WTC11 (cell line): ENCODE data around the gene MKNK2. TPM values are rescaled to one million over a fixed set of nuclear protein-coding genes. Genes with fewer than 3 reads are reported as not detected.

Experiments used
- ATAC-seq: fragments of 200-7000 bp; cut with Tn5 transposase; 2 replicates; pipeline ENCODE4 v1.10.0; 2021; ENCODE audit warnings: mild to moderate bottlenecking, moderate library complexity
- CTCF ChIA-PET: fragments of 300-600 bp; sonication (Branson Sonifier 250); formaldehyde crosslinking; loops from one replicate; lab custom pipeline; 2021; ENCODE audit warnings: antibody characterized with exemption; lab: Charles Lee
- POLR2A ChIA-PET: fragments of 350-600 bp; sonication (Branson Sonifier 250); formaldehyde crosslinking; loops from one replicate; lab custom pipeline; 2021; ENCODE audit warnings: antibody characterized with exemption; lab: Charles Lee
- DNase-seq: peaks from one replicate; pipeline ENCODE4 v3.0.0; 2021; ENCODE audit warnings: low spot score
- H3K27ac Mint-ChIP-seq: 2 replicates; pipeline ENCODE4 v1.8.0; 2021; ENCODE audit warnings: mixed read lengths
- H3K27me3 Mint-ChIP-seq: 2 replicates; pipeline ENCODE4 v1.8.0; 2021; ENCODE audit warnings: low read depth, mild to moderate bottlenecking, moderate library complexity, mixed read lengths
- H3K36me3 Mint-ChIP-seq: 2 replicates; pipeline ENCODE4 v1.8.0; 2021; ENCODE audit warnings: mixed read lengths
- H3K4me1 Mint-ChIP-seq: 2 replicates; pipeline ENCODE4 v1.8.0; 2022; ENCODE audit warnings: mixed read lengths
- H3K4me3 Mint-ChIP-seq: 2 replicates; pipeline ENCODE4 v1.8.0; 2021; ENCODE audit warnings: mild to moderate bottlenecking, moderate library complexity, mixed read lengths
- H3K9me3 Mint-ChIP-seq: 2 replicates; pipeline ENCODE4 v1.8.0; 2021; ENCODE audit warnings: mixed read lengths
- ATF1 ChIP-seq: sonication (generic); formaldehyde crosslinking; IDR thresholded peaks from 2 replicates; pipeline ENCODE4 v1.8.1; 2023; ENCODE audit warnings: mild to moderate bottlenecking, moderate library complexity, missing genetic modification reagents
- CBFB ChIP-seq: sonication (generic); formaldehyde crosslinking; IDR thresholded peaks from 2 replicates; pipeline ENCODE4 v1.8.1; 2022; ENCODE audit warnings: mild to moderate bottlenecking, low read depth, missing genetic modification reagents
- ELF4 ChIP-seq: sonication (generic); formaldehyde crosslinking; IDR thresholded peaks from 2 replicates; pipeline ENCODE4 v1.8.1; 2022; ENCODE audit warnings: low read depth, mild to moderate bottlenecking, moderate library complexity, missing genetic modification reagents
- FOXJ3 ChIP-seq: sonication (generic); formaldehyde crosslinking; IDR thresholded peaks from 2 replicates; pipeline ENCODE4 v1.9.0; 2021; ENCODE audit warnings: missing genetic modification reagents, mild to moderate bottlenecking, borderline replicate concordance
- FOXP1 ChIP-seq: sonication (generic); formaldehyde crosslinking; IDR thresholded peaks from 2 replicates; pipeline ENCODE4 v1.8.0; 2022; ENCODE audit warnings: missing genetic modification reagents, mild to moderate bottlenecking, moderate library complexity, borderline replicate concordance
- KAT7 ChIP-seq: sonication (generic); formaldehyde crosslinking; IDR thresholded peaks from 2 replicates; pipeline ENCODE4 v1.8.1; 2023; ENCODE audit warnings: missing genetic modification reagents, mild to moderate bottlenecking, borderline replicate concordance
- MXD4 ChIP-seq: fragments of 250-450 bp; sonication (Bioruptor Pico); IDR thresholded peaks from 2 replicates; pipeline ENCODE4 v1.8.0; 2021; ENCODE audit warnings: mild to moderate bottlenecking, moderate library complexity, borderline replicate concordance
- PREB ChIP-seq: sonication (generic); formaldehyde crosslinking; IDR thresholded peaks from 2 replicates; pipeline ENCODE4 v1.8.1; 2022; ENCODE audit warnings: mild to moderate bottlenecking, missing genetic modification reagents, moderate library complexity, borderline replicate concordance
- SMAD4 ChIP-seq: sonication (generic); formaldehyde crosslinking; IDR thresholded peaks from 2 replicates; pipeline ENCODE4 v1.8.0; 2022; ENCODE audit warnings: mild to moderate bottlenecking, missing genetic modification reagents
- TCF7 ChIP-seq: sonication (generic); formaldehyde crosslinking; IDR thresholded peaks from 2 replicates; pipeline ENCODE4 v1.8.0; 2022; ENCODE audit warnings: mild to moderate bottlenecking, low read depth, missing genetic modification reagents, moderate library complexity
- USF1 ChIP-seq: sonication (generic); formaldehyde crosslinking; IDR thresholded peaks from 2 replicates; pipeline ENCODE4 v1.8.0; 2022; ENCODE audit warnings: mild to moderate bottlenecking, missing genetic modification reagents
- ZMAT4 ChIP-seq: fragments of 250-450 bp; sonication (Bioruptor Pico); IDR thresholded peaks from 2 replicates; pipeline ENCODE4 v1.9.0; 2021; ENCODE audit warnings: mild to moderate bottlenecking
- ZNF416 ChIP-seq: fragments of 250-450 bp; sonication (Bioruptor Pico); IDR thresholded peaks from 2 replicates; pipeline ENCODE4 v1.9.0; 2021; ENCODE audit warnings: mild to moderate bottlenecking, inconsistent platforms
- ZNF423 ChIP-seq: fragments of 250-450 bp; sonication (Bioruptor Pico); IDR thresholded peaks from 2 replicates; pipeline ENCODE4 v2.1.2; 2022; ENCODE audit warnings: mild to moderate bottlenecking, moderate library complexity
- total RNA-seq: library from RNA; stranded (reverse); gene quantifications from 3 replicates; pipeline ENCODE4 v1.2.3, GENCODE V29; 2021
- TF ChIP-seq, protein P1 (sequence below): sonication (generic); formaldehyde crosslinking; IDR thresholded peaks from 2 replicates; pipeline ENCODE4 v1.8.1; 2022; ENCODE audit warnings: missing genetic modification reagents, borderline replicate concordance
- TF ChIP-seq, protein P2 (sequence below): sonication (generic); formaldehyde crosslinking; IDR thresholded peaks from 2 replicates; pipeline ENCODE4 v1.8.1; 2023; ENCODE audit warnings: mild to moderate bottlenecking, missing genetic modification reagents, moderate library complexity
- TF ChIP-seq, protein P3 (sequence below): sonication (generic); formaldehyde crosslinking; conservative IDR thresholded peaks from 2 replicates; pipeline ENCODE4 v1.8.1; 2023; ENCODE audit warnings: mild to moderate bottlenecking, low read depth, missing genetic modification reagents, moderate library complexity
- TF ChIP-seq, protein P4 (sequence below): sonication (generic); formaldehyde crosslinking; IDR thresholded peaks from 2 replicates; pipeline ENCODE4 v1.8.1; 2022; ENCODE audit warnings: low read depth, missing genetic modification reagents, borderline replicate concordance

The MKNK2 gene
- total RNA-seq, 1 experiment from 2014 or later, result 165 TPM

GRCh38 chr19:2097886-2098327 lies 46.9 kb upstream of the MKNK2 start:
- DNase-seq (no peak), ATAC-seq (no peak)
- Mint-ChIP-seq H3K27ac (no peak overlapping the region), H3K27me3 (no peaks in the 10 kb centered on the region), H3K9me3 (no peaks in the 10 kb centered on the region), H3K4me3 (peak overlapping the region; percentile 70; the same call in 1 of the 2 replicates), H3K4me1 (peaks cover 5% of the 10 kb centered on the region; the same call in 1 of the 2 replicates), H3K36me3 (peaks cover 14% of the 10 kb centered on the region)
- TF ChIP-seq ELF4, result no peak
- TF ChIP-seq, protein P1, sequence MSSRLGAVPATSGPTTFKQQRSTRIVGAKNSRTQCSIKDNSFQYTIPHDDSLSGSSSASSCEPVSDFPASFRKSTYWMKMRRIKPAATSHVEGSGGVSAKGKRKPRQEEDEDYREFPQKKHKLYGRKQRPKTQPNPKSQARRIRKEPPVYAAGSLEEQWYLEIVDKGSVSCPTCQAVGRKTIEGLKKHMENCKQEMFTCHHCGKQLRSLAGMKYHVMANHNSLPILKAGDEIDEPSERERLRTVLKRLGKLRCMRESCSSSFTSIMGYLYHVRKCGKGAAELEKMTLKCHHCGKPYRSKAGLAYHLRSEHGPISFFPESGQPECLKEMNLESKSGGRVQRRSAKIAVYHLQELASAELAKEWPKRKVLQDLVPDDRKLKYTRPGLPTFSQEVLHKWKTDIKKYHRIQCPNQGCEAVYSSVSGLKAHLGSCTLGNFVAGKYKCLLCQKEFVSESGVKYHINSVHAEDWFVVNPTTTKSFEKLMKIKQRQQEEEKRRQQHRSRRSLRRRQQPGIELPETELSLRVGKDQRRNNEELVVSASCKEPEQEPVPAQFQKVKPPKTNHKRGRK, result no peak
- no peak for TF ChIP-seq SMAD4 (CRISPR knock-in tag)
- no peak for TF ChIP-seq KAT7
- TF ChIP-seq TCF7 (CRISPR knock-in tag), result 0 out of 2 replicates have a peak, but pooled peaks have one; percentile 44
- no peak for TF ChIP-seq FOXP1
- no peak for TF ChIP-seq ZNF416
- no peak for TF ChIP-seq FOXJ3 (CRISPR knock-in tag)
- no peak for TF ChIP-seq USF1 (CRISPR knock-in tag)
- POLR2A ChIA-PET, result interaction anchor here (0.6 kb wide), 1 partner anchor 211 kb away, joined by 3 read pairs; no protein-coding TSS in a partner anchor
- CTCF ChIA-PET, result interaction anchor here (0.5 to 1.0 kb wide), 7 partner anchors 12 to 200 kb away, joined by 3 to 4 read pairs (median 3); no protein-coding TSS in a partner anchor

- POLR2A ChIA-PET, result no interaction called here
Observed at GRCh38 chr19:2097203-2097885, 46.3 kb upstream of the MKNK2 start.

More at GRCh38 chr19:2097203-2097885, 46.3 kb upstream of the MKNK2 start:
- H3K36me3 Mint-ChIP-seq, result peaks cover 14% of the 10 kb centered on the region
- H3K4me1 Mint-ChIP-seq, result peaks cover 5% of the 10 kb centered on the region; the same call in 1 of the 2 replicates
- H3K4me3 Mint-ChIP-seq, result peak overlapping the region; percentile 70
- DNase-seq (no peak), ATAC-seq (no peak)
- no peaks in the 10 kb centered on the region for H3K27me3 Mint-ChIP-seq
- CTCF ChIA-PET, result interaction anchor here (0.6 to 1.1 kb wide), 7 partner anchors 13 to 153 kb away, joined by 3 to 4 read pairs (median 3); no protein-coding TSS in a partner anchor
- H3K9me3 Mint-ChIP-seq, result no peaks in the 10 kb centered on the region
- TF ChIP-seq PREB (CRISPR knock-in tag) (no peak), ZMAT4 (CRISPR knock-in tag) (no peak), KAT7 (no peak), MXD4 (CRISPR knock-in tag) (no peak), CBFB (CRISPR knock-in tag) (no peak), ZNF423 (no peak), ATF1 (CRISPR knock-in tag) (no peak)
- TF ChIP-seq, protein P2, sequence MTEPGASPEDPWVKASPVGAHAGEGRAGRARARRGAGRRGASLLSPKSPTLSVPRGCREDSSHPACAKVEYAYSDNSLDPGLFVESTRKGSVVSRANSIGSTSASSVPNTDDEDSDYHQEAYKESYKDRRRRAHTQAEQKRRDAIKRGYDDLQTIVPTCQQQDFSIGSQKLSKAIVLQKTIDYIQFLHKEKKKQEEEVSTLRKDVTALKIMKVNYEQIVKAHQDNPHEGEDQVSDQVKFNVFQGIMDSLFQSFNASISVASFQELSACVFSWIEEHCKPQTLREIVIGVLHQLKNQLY (CRISPR knock-in tag), result no peak
- TF ChIP-seq, protein P3, sequence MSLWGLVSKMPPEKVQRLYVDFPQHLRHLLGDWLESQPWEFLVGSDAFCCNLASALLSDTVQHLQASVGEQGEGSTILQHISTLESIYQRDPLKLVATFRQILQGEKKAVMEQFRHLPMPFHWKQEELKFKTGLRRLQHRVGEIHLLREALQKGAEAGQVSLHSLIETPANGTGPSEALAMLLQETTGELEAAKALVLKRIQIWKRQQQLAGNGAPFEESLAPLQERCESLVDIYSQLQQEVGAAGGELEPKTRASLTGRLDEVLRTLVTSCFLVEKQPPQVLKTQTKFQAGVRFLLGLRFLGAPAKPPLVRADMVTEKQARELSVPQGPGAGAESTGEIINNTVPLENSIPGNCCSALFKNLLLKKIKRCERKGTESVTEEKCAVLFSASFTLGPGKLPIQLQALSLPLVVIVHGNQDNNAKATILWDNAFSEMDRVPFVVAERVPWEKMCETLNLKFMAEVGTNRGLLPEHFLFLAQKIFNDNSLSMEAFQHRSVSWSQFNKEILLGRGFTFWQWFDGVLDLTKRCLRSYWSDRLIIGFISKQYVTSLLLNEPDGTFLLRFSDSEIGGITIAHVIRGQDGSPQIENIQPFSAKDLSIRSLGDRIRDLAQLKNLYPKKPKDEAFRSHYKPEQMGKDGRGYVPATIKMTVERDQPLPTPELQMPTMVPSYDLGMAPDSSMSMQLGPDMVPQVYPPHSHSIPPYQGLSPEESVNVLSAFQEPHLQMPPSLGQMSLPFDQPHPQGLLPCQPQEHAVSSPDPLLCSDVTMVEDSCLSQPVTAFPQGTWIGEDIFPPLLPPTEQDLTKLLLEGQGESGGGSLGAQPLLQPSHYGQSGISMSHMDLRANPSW (CRISPR knock-in tag), result no peak
- TF ChIP-seq, protein P4, sequence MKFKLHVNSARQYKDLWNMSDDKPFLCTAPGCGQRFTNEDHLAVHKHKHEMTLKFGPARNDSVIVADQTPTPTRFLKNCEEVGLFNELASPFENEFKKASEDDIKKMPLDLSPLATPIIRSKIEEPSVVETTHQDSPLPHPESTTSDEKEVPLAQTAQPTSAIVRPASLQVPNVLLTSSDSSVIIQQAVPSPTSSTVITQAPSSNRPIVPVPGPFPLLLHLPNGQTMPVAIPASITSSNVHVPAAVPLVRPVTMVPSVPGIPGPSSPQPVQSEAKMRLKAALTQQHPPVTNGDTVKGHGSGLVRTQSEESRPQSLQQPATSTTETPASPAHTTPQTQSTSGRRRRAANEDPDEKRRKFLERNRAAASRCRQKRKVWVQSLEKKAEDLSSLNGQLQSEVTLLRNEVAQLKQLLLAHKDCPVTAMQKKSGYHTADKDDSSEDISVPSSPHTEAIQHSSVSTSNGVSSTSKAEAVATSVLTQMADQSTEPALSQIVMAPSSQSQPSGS, result no peak
- H3K27ac Mint-ChIP-seq, result no peak overlapping the region
